Activated CD4-positive, alpha-beta T cell treated with anti-CD3 and anti-CD28 coated beads, Interleukin-2, amount 10 ng/mL, durations not matched to agents 7 days and 5 days (primary cell): ENCODE data around the gene FNDC11. TPM values are rescaled to one million over a fixed set of nuclear protein-coding genes. Genes with fewer than 3 reads are reported as not detected.

Experiments
- CTCF ChIA-PET: fragments of 350-600 bp; sonication (Branson Sonifier 250); formaldehyde crosslinking; loops from one replicate; lab custom pipeline; 2021; ENCODE audit warnings: antibody characterized with exemption; lab: Charles Lee
- POLR2A ChIA-PET: fragments of 350-600 bp; sonication (Branson Sonifier 250); formaldehyde crosslinking; loops from one replicate; lab custom pipeline; 2021; ENCODE audit warnings: antibody characterized with exemption; lab: Charles Lee
- DNase-seq: peaks from one replicate; pipeline ENCODE4 v3.0.0-alpha.2; 2020
- H3K27ac Mint-ChIP-seq: one replicate; pipeline ENCODE4 v1.8.0; 2021; ENCODE audit warnings: mild to moderate bottlenecking, moderate library complexity, mixed read lengths
- H3K27me3 Mint-ChIP-seq: one replicate; pipeline ENCODE4 v1.8.0; 2021; ENCODE audit warnings: mixed read lengths
- H3K36me3 Mint-ChIP-seq: one replicate; pipeline ENCODE4 v1.8.0; 2021; ENCODE audit warnings: low read depth, mixed read lengths
- H3K4me1 Mint-ChIP-seq: one replicate; pipeline ENCODE4 v1.8.0; 2021; ENCODE audit warnings: mixed read lengths
- H3K4me3 Mint-ChIP-seq: one replicate; pipeline ENCODE4 v1.8.0; 2021; ENCODE audit warnings: mild to moderate bottlenecking, moderate library complexity, mixed read lengths
- H3K9me3 Mint-ChIP-seq: one replicate; pipeline ENCODE4 v1.8.0; 2021; ENCODE audit warnings: mixed read lengths
- total RNA-seq, 2 experiments: library from RNA; stranded (reverse); gene quantifications; one replicate each; pipeline ENCODE4 v1.2.3, GENCODE V29; 2021

FNDC11 gene
- total RNA-seq, 2 experiments from 2014 or later: 0.15 to 0.57 TPM

GRCh38 chr20:63589261-63590217, 35.6 kb downstream of the FNDC11 start:
- Mint-ChIP-seq H3K27ac (no peak overlapping the region), H3K4me3 (no peak overlapping the region), H3K36me3 (peaks cover 22% of the 10 kb centered on the region), H3K4me1 (peaks cover 11% of the 10 kb centered on the region), H3K27me3 (no peaks in the 10 kb centered on the region), H3K9me3 (no peaks in the 10 kb centered on the region)
- ChIA-PET POLR2A (no interaction called here), CTCF (interaction anchor here (1.0 kb wide), 1 partner anchor 52 kb away, joined by 4 read pairs; no protein-coding TSS in a partner anchor)
- DNase-seq: no peak

- Mint-ChIP-seq H3K27me3 (no peaks in the 10 kb centered on the region), H3K9me3 (no peaks in the 10 kb centered on the region), H3K4me1 (peaks cover 11% of the 10 kb centered on the region), H3K27ac (no peak overlapping the region), H3K4me3 (no peak overlapping the region), H3K36me3 (peaks cover 28% of the 10 kb centered on the region)
- ChIA-PET POLR2A (no interaction called here), CTCF (interaction anchor here (1.0 kb wide), 1 partner anchor 53 kb away, joined by 4 read pairs; no protein-coding TSS in a partner anchor)
- no peak for DNase-seq
These were observed 36.5 kb downstream of the FNDC11 start for GRCh38 chr20:63590218-63591146.

- peaks cover 30% of the 10 kb centered on the region for H3K36me3 Mint-ChIP-seq
- no peak overlapping the region for H3K4me3 Mint-ChIP-seq
- CTCF ChIA-PET: no interaction called here
- H3K27ac Mint-ChIP-seq: no peak overlapping the region
- peaks cover 11% of the 10 kb centered on the region for H3K4me1 Mint-ChIP-seq
- no peaks in the 10 kb centered on the region for H3K9me3 Mint-ChIP-seq
- no peaks in the 10 kb centered on the region for H3K27me3 Mint-ChIP-seq
- POLR2A ChIA-PET: no interaction called here
- DNase-seq: no peak
These were observed 37.2 kb downstream of the FNDC11 start for GRCh38 chr20:63591147-63591533.

- H3K4me1 Mint-ChIP-seq: peaks cover 11% of the 10 kb centered on the region
- POLR2A ChIA-PET: no interaction called here
- H3K27me3 Mint-ChIP-seq: no peaks in the 10 kb centered on the region
- H3K27ac Mint-ChIP-seq: no peak overlapping the region
- no peak overlapping the region for H3K4me3 Mint-ChIP-seq
- no peaks in the 10 kb centered on the region for H3K9me3 Mint-ChIP-seq
- H3K36me3 Mint-ChIP-seq: peaks cover 30% of the 10 kb centered on the region
- CTCF ChIA-PET: no interaction called here
- DNase-seq: no peak
These were observed 37.9 kb downstream of the FNDC11 start for GRCh38 chr20:63591786-63592355.

- Mint-ChIP-seq H3K4me1 (peaks cover 7% of the 10 kb centered on the region), H3K27ac (no peak overlapping the region), H3K36me3 (peaks cover 31% of the 10 kb centered on the region), H3K27me3 (no peaks in the 10 kb centered on the region), H3K9me3 (no peaks in the 10 kb centered on the region), H3K4me3 (no peak overlapping the region)
- ChIA-PET CTCF (no interaction called here), POLR2A (no interaction called here)
- DNase-seq: no peak
These were observed 38.7 kb downstream of the FNDC11 start for GRCh38 chr20:63592661-63593060.

GRCh38 chr20:63594043-63594561, 40.1 kb downstream of the FNDC11 start:
- Mint-ChIP-seq H3K4me1 (no peaks in the 10 kb centered on the region), H3K27ac (no peak overlapping the region), H3K27me3 (no peaks in the 10 kb centered on the region), H3K4me3 (no peak overlapping the region), H3K36me3 (peaks cover 39% of the 10 kb centered on the region), H3K9me3 (no peaks in the 10 kb centered on the region)
- ChIA-PET CTCF (interaction anchor here (1.7 kb wide), 1 partner anchor 9 kb away, joined by 5 read pairs; no protein-coding TSS in a partner anchor), POLR2A (no interaction called here)
- DNase-seq: no peak

- H3K36me3 Mint-ChIP-seq: peaks cover 41% of the 10 kb centered on the region
- no peak overlapping the region for H3K4me3 Mint-ChIP-seq
- no peaks in the 10 kb centered on the region for H3K4me1 Mint-ChIP-seq
- ChIA-PET POLR2A (no interaction called here), CTCF (interaction anchor here (1.2 kb wide), 1 partner anchor 9 kb away, joined by 3 read pairs; no protein-coding TSS in a partner anchor)
- no peaks in the 10 kb centered on the region for H3K27me3 Mint-ChIP-seq
- no peaks in the 10 kb centered on the region for H3K9me3 Mint-ChIP-seq
- no peak overlapping the region for H3K27ac Mint-ChIP-seq
- no peak for DNase-seq
These were observed 41.6 kb downstream of the FNDC11 start for GRCh38 chr20:63595416-63596127.

- peaks cover 41% of the 10 kb centered on the region for H3K36me3 Mint-ChIP-seq
- no peak for DNase-seq
- CTCF ChIA-PET: interaction anchor here (1.2 kb wide), 1 partner anchor 10 kb away, joined by 3 read pairs; no protein-coding TSS in a partner anchor
- no peaks in the 10 kb centered on the region for H3K27me3 Mint-ChIP-seq
- H3K4me1 Mint-ChIP-seq: no peaks in the 10 kb centered on the region
- POLR2A ChIA-PET: no interaction called here
- no peaks in the 10 kb centered on the region for H3K9me3 Mint-ChIP-seq
- H3K4me3 Mint-ChIP-seq: no peak overlapping the region
- H3K27ac Mint-ChIP-seq: no peak overlapping the region
These were observed 42.5 kb downstream of the FNDC11 start for GRCh38 chr20:63596423-63596822.

- POLR2A ChIA-PET: no interaction called here
- no peak for DNase-seq
- H3K4me1 Mint-ChIP-seq: peaks cover 2% of the 10 kb centered on the region
- no peak overlapping the region for H3K4me3 Mint-ChIP-seq
- no peaks in the 10 kb centered on the region for H3K27me3 Mint-ChIP-seq
- no peak overlapping the region for H3K27ac Mint-ChIP-seq
- peaks cover 48% of the 10 kb centered on the region for H3K36me3 Mint-ChIP-seq
- peaks cover 2% of the 10 kb centered on the region for H3K9me3 Mint-ChIP-seq
- CTCF ChIA-PET: interaction anchor here (0.6 kb wide), 1 partner anchor 45 kb away, joined by 3 read pairs; no protein-coding TSS in a partner anchor
These were observed 43.9 kb downstream of the FNDC11 start for GRCh38 chr20:63597651-63598478.

- CTCF ChIA-PET: interaction anchor here (1.1 to 1.5 kb wide), 2 partner anchors 13 to 70 kb away, joined by 3 to 4 read pairs; no protein-coding TSS in a partner anchor
These were observed 44.8 kb downstream of the FNDC11 start for GRCh38 chr20:63598479-63599395.

More at GRCh38 chr20:63598479-63599395, 44.8 kb downstream of the FNDC11 start:
- no peaks in the 10 kb centered on the region for H3K27me3 Mint-ChIP-seq
- POLR2A ChIA-PET: no interaction called here
- DNase-seq: no peak
- no peak overlapping the region for H3K4me3 Mint-ChIP-seq
- peaks cover 4% of the 10 kb centered on the region for H3K9me3 Mint-ChIP-seq
- H3K4me1 Mint-ChIP-seq: peaks cover 4% of the 10 kb centered on the region
- peaks cover 48% of the 10 kb centered on the region for H3K36me3 Mint-ChIP-seq
- no peak overlapping the region for H3K27ac Mint-ChIP-seq
